T follicular helper cell (primary cell): ENCODE data around the gene RPS2.

Experiments used
- DNase-seq: peaks from one replicate; pipeline ENCODE4 v3.0.0-alpha.2; 2020; ENCODE audit warnings: low read depth

The RPS2 gene

DNA sequence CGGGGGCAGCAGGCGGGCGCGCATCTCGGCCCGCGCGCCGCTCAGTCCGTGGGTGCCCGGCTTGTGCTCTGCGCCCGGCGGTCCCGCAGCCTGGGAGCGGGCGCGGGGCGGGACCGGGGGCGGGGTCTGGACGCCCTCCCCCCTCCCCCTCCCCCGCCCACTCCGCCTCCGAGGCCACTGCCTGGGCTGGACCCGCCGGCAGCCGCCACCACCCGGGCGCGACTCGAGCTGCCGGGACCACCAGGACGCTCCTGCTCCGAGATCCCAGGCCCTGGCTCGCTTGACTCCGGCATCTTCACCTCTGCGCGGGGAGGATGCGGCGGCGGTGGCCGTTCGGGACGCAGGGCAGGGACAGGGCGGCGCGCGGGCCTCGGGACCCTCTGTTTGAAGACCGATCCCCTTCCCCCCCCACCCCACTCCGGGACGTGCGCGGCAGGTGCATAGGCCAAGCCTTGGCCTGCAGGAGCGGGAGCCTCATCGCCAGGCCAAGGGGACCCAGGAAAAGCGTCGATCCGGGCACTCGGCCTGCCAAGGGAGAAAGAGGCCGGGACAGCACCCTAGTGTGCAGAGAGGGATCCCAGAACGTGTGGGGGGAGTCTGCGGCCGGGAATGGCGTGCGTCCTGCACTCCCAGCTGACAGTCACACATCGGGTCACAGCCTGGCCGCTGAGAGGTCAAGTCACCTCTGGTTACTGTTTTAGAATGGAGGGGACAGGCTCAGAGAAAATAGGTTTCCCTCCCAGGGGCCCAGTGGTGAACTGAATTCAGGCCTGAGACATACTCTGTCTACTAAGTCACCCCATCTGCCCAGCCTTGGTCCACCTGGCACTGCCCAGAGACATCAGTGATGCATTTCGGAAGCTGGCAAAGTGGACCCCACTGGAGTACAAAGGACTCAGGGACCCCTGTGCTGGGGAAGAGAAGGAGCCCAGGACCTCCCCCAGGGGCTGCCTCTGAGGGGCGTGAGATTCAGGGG lies 46.0 kb downstream of the RPS2 start, which contains the start of gene HS3ST6:
Gene HS3ST6, minus strand, starts transcription at position 65 of the 976 bp plus-strand sequence. CDS start 92 bp downstream, outside the sequence.
- DNase-seq = no peak

DNA sequence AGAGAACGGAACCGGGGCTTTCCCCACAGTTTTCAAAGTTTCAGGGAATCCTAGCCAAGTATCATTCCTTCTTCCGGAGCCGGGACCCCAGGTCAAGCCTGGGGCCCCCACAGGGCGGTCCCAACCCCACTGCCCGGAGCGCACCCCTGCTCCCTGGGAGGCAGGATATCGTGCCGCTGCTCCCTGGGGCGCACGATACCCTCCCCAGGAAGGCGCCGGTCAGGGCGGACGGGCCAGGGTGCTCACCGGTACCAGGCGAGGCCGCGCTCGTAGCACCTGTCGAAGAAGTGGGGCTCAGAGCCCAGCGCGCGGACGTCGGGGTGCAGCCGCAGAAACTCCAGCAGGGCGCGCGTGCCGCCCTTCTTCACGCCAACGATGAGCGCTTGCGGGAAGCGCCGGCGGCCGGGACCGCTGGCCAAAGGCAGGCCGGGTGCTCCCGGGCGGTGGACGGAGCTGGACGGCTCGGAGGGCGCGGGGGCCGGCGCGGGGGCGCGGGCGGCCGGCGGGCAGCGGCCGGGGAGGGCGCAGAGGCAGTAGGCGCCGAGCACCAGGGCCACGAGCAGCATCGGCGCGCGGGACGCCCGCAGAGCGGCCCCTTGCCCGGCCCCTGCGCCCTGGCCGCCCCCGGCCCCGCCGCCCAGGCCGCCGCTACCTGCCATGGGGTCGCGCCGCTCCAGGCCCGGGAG lies 46.8 kb downstream of the RPS2 start:
- no peak for DNase-seq

GRCh38 chr16:1917056-1917664 lies 47.5 kb downstream of the RPS2 start:
- DNase-seq = no peak

DNA sequence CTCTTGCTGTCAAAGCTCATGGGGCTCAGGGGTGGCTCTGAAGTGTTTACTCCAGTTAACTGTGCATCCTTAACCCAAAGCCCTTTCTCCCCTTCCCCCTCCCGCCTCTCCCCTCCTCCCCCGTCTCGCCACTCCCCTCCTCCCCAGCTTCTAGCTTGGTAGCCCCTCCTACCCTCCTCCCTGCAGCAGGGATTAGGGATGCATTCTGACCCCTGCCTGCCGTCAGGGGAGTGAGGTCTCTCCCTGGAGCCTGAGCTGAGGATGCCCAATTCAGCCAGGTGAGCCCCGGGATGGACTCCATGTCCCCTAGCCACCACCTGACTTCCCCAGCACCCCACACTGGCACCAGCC lies 48.0 kb downstream of the RPS2 start:
- no peak for DNase-seq

DNA sequence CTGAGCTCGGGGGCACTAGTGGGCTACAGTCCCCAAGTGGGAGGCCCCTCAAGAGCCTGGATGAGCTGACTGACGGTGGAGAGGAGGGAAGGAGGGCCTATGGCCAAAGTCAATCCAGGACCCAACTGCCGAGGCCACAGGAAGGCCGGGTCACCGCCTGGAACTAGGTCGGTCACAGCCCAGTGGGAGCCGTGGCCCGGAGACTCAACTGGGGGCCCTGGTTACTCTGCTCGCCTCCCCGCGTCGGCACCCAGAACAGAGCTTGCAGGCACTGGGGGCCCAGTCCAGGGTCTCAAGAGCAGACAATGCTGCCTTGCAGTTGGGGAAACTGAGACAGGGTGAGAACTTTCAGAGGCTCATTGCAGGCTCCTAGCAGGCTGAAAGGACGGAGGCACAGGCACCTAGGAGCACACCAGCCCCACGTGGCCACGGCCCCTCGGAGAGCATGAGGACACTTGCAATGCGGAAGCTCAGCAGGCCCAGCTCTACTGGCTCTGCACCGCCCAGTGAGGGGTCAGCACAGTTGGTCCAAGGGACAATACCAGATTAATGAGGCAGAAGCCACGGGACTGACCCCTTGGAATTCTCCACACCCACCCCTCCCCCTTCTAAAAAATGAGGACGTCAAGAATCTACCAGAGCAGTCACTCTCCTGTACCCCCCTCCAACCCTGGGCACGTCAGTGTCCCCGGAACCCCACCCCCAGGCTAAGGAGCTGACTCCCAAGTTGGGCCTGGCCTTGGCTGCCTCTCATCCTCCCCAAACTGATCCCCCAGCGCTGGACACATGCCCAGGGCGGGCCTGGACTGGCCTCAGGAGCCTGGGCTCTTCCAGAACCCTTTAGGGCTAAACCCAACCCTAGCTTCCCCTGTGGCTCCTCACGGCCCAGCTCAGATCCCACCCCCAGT lies 48.6 kb downstream of the RPS2 start:
- no peak for DNase-seq

- DNase-seq = no peak
Measured at GRCh38 chr16:1914988-1915387, 49.6 kb downstream of the RPS2 start.

GRCh38 chr16:1914084-1914608 lies 50.5 kb downstream of the RPS2 start:
- DNase-seq = no peak

DNA sequence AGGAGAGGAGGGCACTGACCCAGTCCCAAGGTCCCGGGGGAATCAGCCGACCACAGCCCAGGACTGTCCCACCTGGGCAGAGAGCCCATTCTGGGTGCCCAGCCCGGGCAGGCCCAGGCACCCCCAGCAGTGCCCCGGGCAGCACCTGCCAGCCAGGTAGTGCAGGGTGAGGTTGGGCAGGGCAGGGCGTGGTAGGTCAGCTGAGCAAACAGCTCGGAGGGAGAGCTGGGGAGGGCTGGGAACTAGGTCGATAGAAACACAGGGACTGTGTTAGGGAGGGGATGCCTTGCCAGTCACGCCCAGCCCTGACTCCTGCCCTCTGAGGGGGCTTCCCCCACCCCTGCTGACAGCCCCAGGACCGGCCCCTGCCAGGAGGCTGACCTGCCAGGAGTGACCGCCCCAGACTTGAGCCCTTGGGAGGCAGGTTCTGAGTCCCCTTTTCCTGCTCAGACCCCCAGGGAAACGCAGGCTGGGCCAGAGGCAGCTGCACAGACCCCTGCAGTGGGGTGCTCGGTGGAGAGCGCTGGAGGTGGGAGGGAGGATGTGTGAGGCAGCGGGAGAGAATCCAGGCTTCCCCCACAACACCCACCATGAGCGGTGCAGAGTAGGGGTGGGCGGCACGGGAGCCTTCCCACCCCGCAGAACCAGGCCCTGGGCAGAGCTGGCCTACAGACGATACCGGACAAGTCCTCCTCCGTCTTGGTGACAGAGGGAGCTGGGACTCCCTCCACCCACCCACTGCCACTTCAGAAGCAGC lies 51.1 kb downstream of the RPS2 start:
- no peak for DNase-seq

DNA sequence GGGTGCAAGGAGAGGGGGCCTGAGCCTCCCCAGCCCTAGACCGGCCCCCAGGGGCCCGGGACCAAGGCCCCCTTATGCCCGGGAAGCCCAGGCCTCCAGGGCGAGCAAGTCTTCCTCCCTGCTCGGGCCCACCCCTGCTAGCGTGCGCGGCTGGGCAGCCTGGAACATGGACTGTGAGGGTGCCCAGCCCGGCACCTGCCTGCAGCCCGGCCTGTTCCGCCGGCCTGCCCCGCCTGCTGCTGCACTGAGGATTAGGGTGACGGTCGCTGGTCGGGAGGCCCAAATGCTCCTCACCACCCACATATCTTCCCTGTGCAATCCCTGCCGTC lies 52.4 kb downstream of the RPS2 start:
- no peak for DNase-seq
